Activated CD4-positive, CD25-positive, alpha-beta regulatory T cell (primary cell): ENCODE data around the gene SLC36A2.

ENCODE experiments used
- DNase-seq, 4 experiments: peaks; one replicate each; lab custom pipeline; 2025; lab: John Stamatoyannopoulos, UW

Gene SLC36A2

DNA sequence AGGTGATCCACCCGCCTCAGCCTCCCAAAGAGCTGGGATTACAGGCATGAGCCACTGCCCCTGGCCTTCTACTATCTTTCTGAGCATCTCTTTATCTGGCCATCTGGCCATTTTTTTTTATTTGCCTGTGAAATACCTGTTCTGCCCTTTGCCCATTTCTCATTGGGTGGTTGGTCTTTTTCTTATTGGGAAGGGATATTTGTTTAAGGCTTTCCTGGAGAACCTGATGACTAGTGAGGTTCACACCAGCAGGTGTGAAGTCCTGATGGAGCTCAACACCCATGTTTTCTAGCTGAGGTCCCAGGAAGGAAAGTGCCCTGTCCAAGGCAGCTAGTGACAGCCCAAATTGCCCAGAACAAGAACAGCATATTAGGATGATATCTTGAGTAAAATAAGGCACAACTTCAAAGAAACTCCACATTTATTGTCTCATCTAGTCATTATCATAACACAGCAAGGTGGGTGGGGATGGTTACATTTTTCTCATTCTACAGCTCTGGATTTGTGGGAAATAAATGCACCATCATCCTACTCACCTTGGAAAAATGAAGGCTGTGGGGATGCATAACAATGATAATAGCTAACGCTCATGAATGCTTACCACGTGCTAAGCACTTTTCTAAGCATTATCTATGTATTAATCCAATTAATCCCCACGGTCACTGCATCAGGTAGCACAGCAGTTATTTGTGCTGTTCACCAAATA, 64.1 kb downstream of the SLC36A2 start:
- DNase-seq: no peak

DNA sequence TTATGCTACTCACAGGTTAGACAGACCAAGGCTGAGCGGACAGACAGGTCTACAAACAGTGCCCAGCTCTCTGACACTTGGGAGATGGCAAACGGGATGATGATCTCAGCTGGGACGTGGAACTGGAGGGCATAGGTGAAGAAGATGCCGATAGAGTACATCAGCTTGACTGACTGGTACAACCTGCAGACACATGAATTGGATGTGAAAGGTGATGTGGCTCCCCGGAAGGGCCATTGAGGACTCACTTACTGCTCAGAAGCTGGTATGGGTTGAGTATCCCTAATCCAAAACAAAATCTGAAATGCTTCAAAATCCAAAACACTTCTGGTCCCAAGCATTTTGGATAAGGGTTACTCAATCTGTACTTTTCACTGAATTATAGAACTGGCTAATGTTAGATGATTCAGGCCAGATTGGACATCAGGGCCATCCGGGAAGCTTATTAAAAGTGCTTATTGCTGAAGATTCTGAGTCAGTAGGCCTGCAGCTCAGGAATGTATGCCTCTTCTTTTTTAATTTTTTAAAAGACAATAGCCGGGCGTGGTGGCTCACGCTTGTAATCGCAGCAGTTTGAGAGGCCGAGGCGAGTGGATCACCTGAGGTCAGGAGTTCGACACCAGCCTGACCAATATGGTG, 66.2 kb downstream of the SLC36A2 start:
- DNase-seq: no peak

DNA sequence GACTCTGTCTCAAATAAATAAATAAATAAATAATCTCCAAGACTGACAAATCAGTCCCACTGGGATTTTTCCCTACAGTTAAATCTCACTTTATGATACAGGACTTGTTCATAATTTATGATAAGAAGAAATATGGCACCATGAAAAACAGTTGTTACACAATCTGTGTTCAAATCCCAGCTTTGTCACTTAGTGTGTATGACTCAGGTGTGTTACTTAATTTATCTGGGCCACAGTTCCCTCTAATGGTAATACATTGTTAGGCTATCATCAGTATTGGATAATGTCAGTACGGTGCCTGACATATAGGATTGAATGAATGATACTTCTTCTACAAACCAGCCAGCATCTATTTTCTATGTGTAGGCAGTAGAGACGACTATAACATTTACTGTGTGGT, 66.9 kb downstream of the SLC36A2 start:
- DNase-seq: no peak

DNA sequence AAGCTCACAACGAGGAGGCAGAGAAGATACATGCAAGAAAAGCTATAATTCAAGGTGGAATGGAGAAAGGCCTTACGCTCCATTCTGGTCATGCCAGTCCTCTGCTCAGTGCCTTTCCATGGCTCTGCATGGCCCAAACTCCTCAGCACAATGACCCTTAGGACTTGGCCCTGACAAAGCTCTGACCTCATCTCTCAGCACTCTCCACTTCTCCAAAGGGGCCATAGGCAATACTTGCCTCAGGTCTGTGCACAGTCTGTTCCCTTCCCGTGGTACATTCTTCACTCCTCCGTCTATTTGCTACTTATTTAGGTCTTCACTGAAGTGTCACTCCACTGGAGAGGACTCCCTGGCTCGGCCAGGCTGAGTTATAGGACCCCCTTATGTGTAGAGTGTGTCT, 68.5 kb downstream of the SLC36A2 start:
- DNase-seq: no peak

DNA sequence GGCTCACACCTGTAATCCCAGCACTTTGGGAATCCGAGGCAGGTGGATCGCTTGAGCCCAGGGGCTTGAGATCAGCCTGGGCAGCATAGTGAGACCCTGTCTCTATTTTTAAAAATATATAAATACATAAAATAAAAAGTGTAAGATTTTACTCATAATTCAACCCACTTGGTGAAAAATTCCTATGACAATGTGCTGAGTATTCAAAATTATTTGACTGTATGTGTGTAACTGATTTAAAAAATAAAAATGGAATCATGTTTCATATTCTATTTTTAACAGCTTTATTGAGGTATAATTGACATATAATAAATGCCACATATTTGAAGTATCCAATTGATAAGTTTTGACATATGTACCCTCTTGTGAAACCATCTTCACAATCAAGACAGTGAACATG, 71.6 kb downstream of the SLC36A2 start:
- DNase-seq: no peak

DNA sequence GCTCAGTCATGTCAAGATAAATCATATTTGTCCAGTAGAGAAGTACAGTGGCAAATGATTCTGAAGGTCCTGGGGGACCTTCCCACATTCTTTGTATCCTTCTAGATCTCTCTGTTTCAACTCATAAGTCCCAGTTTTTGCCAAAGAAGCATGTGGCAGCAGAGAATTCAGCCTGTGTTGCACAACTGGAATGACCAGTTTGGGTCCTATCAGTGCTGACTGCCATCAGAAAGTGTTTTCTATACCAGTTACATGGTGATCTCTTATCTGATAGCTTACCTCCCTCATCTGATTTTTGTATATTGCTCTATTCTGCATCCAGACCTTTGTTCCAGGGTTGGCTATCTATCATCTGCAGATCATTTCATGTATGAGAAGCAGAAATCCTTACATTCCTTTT, 72.7 kb downstream of the SLC36A2 start:
- DNase-seq: no peak

DNA sequence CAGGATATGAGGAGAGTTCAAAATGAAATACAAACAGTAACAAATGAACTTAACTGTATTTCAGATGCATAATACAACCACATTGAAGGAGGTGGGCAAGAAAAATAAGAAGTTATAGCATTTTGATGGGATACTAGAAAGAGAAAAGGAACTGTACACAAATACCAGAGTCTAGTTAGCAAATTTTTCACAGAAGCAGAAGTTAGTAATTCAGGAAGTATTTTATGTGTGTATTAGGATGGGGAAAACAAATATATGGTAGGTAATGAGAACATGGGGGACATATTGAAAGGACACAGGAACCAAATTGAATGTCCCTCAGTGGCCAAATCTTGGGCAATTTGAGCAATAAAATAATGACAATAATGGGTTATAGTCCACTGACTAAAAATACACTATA, 76.0 kb downstream of the SLC36A2 start:
- no peak for DNase-seq

DNA sequence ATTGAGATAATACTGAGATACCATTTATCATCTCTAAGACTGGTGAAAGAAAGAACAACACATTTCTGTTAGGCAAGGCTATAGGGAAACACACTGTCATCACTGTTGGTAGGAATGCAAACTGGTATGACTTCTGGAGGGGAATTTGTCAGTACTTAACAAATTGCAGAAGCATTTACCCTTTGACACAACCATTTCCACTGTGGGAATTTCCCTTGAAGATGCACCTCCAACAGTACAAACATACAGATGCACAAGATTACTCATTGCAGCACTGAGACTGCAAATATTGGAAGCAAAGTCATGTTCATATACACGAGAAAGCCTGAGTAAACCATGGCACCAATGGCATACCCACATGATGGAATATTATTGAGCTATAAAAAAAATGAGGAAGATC, 76.8 kb downstream of the SLC36A2 start:
- DNase-seq: no peak

DNA sequence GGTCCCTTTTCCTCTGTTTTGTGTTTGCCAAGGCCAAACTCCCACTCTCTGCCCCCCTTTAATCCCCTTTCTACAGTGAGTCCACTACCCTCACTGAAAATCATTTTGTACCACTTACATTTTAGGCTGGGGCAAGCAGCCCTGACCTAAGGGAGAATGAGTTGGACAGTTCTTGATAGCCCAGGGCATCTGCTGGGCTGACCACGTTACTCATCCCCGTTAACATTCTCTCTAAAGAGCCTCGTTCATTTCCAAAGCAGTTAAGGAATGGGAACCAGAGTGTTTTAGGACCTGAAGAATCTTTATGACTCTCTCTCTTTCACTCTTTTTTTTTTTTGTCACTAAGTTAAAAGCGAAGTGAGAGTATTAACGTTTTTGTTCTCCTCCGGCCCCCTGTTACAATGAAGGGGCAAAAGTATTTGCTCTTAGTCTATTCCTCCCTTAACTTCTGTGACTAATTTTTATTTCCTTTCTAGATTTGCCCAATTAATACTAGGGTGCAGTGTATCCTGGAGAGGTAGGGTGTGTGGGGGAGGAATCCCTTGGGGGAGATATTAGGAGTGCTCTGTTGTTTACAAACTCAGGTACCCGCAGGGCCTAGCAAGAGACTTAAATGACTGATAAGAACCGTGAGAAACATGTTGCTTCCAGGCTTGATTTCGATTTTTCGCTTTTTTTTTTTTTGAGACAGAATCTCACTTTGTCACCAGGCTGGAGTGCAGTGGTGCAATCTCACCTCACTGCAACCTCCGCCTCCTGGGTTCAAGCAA, 79.7 kb downstream of the SLC36A2 start:
- no peak for DNase-seq
